HS-5 (cell line): Measurements from ENCODE around the gene DCLK3.
A peak's percentile ranks its signal among the peaks of the same experiment; 100 is the strongest.

Source experiments
- DNase-seq: peaks from one replicate; pipeline ENCODE4 v3.0.0-alpha.2; 2012; ENCODE audit warnings: low read depth

DCLK3 gene

GRCh38 chr3:36764704-36765038 lies 318 bp upstream of the DCLK3 start:
- DNase-seq = no peak

GRCh38 chr3:36762918-36763849 lies 1.2 kb downstream of the DCLK3 start:
- no peak for DNase-seq

- DNase-seq = no peak
These were observed 2.6 kb downstream of the DCLK3 start for GRCh38 chr3:36761779-36762178.

DNA sequence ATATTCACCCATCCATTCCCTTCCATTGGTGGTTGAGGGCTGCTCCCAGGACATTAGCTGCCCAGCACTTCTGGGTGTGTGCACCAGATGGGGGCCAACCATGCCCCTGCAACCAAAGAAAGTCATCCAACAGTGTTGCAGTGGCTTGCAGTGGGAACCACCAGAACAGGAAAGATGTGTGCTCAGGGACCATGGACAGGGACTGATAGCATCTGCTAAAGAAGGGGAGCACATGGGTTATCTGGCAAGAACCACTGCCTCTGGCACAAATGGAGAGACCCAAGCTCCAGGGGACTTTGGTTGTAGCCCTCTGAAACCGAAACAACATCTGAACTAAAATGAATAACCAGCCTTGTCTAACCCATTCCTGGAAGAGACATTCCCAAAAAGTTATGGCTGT lies 8.1 kb downstream of the DCLK3 start:
- no peak for DNase-seq

GRCh38 chr3:36751326-36751725 lies 13.0 kb downstream of the DCLK3 start:
- no peak for DNase-seq

DNA sequence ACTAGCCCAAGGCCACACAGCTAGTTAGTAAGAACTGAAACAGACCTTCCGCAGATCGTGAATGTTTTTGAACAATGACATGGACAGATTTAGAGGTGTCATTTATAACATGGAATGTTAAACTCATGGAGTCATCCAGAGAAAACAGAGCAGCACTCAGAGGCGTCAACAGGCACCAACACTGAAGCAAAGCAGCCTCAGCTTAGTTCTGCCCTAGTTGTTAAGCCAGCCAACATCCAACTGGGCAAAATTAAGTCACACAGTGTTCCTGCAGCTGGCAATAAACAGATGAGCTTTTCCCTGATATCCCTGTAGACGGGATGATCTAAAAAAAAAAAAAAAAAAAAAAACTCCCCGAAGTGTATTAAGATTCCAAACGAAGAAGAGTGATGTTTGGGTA lies 13.6 kb downstream of the DCLK3 start:
- no peak for DNase-seq

- DNase-seq = no peak
These were observed 19.6 kb downstream of the DCLK3 start for GRCh38 chr3:36744763-36745162.

GRCh38 chr3:36743826-36744225 lies 20.5 kb downstream of the DCLK3 start:
- no peak for DNase-seq

GRCh38 chr3:36741285-36741684 lies 23.1 kb downstream of the DCLK3 start:
- no peak for DNase-seq

DNA sequence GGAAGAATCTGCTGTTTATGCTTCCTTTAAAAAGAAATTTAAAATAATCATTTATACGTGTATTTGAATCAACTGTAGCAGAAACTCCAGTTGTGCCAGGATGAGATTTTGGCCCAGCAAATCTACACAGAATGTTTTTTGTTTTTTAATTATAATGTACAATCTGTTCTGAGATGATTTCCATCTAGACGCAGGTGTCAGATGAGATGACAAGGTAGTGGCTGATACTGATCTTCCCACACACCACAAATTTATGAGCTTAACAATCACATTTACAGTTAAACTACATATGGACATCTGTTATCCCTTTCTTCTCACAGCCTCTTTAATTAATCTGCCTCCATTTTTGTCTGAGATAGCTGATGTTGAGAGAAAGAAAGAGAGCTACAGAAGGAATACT lies 23.6 kb downstream of the DCLK3 start:
- DNase-seq = no peak

- DNase-seq = no peak
These were observed 25.7 kb downstream of the DCLK3 start for GRCh38 chr3:36738702-36739101.

DNA sequence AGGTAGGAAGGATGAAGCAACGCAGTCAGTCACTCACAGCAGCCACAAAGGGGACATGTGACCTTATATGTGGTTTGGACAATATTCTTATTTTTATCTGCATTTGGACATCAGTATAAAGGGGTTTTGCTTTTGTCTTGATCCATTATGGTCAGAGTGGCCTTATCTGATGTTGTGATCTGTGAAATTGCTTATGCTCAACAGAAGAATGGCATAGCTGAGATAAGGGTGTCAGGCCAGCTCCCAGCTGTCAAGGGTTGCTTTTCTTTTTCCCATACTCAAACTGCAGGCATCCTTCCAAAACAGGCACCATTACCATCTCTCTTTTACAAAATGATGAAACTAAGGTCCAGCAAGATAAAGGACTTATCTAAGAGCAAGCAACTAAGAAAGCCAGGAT lies 28.1 kb downstream of the DCLK3 start:
- no peak for DNase-seq

GRCh38 chr3:36734742-36735141 lies 29.6 kb downstream of the DCLK3 start:
- no peak for DNase-seq

DNA sequence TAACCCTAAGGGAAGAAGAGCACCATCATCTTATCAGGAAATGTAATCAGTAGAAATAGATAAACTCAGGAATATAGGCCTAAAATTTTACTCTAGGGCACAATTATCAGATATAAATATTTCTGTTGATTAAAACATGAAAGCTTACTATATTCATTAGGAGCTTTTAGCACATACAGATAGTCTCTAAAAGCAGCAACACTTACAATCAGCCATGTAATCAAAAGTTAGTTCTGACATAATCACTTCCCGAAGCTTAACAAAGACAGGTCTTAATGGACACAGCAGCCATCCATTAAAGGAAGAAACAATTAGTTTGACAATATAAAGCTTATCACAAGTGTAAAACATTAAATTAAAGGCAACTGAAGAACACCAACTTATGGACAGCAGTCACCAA lies 30.6 kb downstream of the DCLK3 start:
- no peak for DNase-seq

- no peak for DNase-seq
These were observed 31.1 kb downstream of the DCLK3 start for GRCh38 chr3:36733162-36733696.

DNA sequence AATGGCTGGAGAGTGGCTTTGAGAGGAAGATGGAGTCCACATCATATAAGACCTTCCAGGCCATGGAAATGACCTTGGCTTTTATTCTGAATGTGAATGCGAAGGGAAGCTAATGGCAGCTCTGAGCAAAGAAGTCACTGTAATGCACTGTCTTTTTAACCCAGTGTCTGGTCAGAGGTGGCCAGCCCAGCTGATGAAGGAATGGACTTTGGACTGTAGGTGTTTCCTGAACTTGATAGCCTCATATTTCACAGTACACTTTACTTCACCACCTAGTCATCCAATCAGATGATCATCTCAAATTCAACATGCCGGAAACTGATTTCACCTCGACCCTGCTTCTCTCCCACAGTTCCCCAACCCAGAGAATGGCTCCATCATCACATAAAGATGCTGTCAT lies 33.4 kb downstream of the DCLK3 start:
- DNase-seq = no peak

DNA sequence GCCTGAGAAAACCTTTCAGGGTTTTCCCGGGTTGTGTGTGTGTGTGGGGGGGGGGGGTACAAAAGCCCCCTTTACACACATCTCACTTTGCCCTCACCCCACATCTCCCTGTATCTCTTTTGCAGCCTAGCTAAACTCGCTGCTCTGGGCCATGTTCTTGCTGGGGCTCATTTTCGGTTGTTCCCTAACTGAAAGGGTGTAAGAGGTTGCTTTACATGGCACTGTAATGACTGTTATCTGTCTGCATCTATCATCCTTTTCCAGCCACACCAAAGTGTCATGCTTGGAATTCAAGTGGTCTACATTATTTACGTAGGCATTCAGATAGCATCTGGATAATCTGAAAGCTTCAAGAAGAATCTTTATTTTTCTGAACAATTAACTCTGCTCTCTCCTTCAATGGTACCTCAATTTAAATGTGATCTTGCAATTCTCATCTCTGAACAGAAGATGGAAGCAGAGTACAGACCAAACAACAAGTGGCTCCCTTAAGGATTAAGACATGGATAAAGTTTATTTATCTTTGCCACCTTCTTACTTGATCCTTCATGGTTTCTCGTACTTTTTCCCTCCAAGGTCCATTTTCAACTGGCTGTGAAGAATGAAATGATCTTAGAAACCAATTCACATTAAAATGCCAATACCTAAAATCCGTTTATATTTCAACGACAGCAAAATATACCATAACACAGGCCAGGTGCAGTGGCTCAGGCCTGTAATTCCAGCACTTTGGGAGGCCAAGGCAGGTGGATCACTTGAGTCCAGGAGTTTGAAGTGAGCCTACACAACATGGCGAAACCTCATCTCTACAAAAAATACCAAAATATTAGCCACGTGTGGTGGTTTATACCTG lies 34.9 kb downstream of the DCLK3 start:
- peak; percentile 19 for DNase-seq

DNA sequence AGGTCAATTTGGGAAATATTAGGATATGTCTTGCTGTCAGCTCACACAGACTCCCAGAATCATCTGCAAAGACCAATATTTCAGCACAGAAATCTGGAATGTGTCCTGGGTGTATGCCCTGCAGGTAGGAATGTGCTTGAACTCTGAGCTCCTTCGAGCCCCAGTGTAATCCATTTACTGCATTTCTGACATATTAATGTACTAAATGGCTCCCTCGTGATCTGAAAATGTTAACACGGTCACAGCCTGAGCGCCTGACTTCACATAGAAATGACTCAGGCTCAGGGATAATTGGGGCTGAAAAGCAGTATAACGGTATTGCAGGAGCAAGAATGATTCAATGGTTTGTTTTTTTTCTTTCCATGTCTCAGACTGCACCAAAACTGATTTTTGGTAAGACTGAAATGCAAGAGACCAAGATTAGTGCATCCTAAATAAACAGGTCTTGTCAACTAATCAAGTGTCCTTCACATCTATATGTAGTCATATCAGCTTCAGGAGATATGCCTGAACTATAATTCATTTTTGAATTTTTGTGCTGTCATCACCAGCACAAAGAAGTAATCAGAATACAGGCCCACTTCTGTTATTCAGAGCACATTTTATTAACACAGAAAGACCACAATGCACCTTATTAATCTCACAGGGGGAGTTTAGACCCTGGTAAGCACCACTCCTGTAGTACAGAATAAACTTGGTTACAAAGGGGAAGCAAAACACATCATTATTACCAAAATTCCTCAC lies 49.8 kb downstream of the DCLK3 start:
- DNase-seq = peak; percentile 61

DNA sequence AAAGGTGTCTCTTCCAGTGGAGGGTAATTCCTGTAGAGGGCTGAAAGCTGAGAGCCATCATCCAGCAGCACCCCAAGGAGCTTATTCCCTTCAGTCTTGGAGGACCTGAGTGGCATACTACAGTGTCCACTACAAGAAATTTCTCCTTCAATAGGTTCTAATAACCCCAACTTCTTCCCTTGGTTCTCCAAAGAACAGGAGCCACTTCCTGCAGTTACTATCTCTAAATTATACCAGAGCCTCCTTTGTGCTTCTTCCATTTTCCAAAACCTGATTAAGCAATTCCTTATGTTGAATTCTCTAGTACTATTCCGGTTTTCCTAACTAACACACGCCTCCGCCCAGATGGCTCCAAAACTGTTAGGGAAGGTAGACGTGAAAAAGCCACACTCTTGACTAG lies 50.4 kb downstream of the DCLK3 start:
- no peak for DNase-seq

GRCh38 chr3:36710606-36711005 lies 53.7 kb downstream of the DCLK3 start:
- no peak for DNase-seq

DNA sequence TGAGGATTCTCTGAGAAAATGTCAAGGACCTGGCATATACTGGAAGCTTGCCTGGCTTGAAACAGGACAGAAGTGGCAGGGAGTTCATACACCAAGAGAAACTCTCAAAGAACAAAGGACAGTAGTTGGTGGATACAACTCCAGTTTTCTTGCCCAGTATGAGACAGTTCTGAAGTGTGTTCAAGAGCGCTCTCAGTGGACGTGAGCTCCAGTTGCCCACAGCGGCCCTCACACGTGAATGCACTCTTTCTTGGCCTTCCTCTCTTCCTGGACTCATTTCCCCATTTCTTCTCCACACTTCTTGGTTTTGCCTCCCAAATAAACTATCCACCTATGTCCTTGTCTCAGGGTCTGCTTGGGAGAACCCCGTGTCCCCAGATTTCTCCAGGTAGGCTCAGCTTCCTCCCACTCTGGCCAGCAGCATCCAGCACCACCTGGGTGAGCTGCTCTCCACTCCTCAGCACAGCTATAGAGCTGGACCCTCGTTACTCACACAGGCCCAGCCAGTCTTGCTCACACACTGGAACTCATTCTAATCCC lies 54.5 kb downstream of the DCLK3 start:
- DNase-seq = no peak

GRCh38 chr3:36709281-36709680 lies 55.1 kb downstream of the DCLK3 start:
- no peak for DNase-seq
